ENCODE data around the gene TRMU.

The TRMU gene

DNA sequence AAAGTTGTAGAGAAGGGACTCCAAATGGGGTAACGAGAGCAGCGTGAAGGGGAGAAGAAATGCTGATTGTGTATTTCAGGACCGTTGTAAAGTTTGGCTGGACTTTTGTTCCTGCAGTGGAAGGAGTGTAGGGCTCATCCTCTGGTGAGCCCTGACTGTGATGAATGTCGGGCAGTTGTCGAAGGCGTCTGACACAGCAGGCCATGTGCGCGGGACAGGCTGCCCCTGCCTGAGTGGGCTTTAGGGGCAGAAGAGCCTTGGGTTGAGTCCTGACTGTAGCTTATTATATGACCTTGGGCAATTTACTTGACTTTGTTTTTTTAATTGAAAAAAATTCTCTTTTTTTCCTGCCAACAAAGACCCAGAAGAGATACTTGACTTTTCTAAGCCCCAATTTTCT lies 3.1 kb downstream of the TRMU start:
- no peak for DNase-seq

DNA sequence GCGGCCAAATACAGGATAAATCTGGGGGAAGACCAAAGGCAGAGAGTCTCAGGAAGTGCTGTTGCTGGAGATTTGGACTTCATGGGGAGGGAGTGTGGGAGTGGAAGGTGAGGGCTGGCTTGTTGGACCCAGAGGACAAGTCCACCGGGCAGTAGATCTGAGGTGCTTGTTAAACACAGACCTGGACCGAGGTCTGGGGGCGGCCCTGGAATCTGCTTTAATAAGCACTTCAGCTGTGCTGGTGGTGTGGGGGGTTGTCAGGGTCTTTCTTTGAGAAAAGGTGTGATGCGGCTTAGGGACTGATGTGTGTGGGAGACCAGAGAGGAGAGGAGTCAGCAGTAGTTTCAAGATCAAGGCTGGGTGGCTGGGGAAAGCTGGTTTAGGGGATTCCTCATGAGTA lies 4.4 kb downstream of the TRMU start:
- DNase-seq = no peak

- no peak for DNase-seq
Observed at GRCh38 chr22:46340676-46341075, 5.2 kb downstream of the TRMU start.

DNA sequence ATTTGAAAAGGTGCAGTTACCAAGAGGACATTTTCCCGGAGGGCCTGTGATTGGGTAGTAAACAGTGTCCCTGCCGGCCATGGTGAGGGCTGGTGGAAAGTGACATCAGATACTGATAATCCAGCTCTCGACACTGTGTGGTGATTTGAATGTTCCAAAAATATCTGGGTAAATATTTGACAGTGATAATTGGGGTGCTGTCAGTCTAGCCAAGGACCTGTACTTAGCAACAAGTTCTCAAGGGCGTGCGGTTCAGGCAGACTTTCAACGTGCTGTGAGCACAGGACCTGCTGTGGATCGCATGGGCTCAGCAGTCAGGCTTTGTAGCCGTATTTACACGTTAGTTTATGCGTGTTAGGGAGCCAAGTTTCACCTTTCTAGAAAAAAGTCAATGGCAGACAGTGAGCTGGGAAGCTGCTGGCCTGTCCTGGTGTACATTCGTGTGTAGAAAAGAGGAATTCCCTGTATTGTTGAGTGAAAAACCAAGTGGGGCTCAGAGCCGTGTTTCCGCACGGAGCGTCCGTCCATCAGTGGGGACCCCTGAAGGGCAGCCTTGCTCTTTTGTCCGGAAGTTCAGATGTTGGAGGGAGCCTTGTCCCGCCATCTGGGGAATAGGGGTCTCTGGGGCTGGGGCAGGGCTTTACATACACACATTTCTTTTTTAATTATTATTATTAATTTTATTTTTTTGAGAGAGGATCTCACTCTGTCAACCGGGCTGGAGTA lies 11.3 kb downstream of the TRMU start:
- no peak for DNase-seq

GRCh38 chr22:46347646-46348045 lies 12.1 kb downstream of the TRMU start:
- DNase-seq = no peak

DNA sequence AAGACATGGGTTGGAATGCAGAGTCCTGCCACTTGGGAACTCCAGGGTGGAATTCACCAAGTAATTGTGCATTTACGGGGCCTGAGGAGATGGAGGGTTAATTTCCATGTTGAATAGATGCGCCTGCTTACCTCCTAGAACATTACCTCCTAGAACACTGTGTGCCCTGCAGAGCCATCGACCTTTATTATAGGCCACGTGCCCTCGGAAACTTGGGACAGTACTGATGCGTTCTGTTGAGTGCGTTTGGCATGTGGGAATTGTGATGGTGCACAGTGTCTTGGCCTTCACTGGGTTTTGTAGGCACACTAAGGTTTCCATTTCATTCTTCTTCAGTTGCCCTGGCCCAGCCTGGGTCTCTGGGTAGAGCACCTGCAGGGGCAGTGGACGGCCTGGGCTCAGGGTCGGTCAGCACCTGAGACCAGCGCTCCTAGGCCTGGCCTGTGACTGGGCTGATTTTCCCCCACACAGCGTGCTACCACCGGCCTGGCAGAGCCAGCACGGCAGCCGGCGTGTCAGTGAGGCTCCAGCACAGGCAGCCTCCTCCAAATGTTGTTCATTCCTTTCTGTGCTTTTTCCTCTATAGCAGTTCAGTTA lies 12.7 kb downstream of the TRMU start:
- DNase-seq = no peak

GRCh38 chr22:46349238-46349637 lies 13.7 kb downstream of the TRMU start:
- DNase-seq = no peak

GRCh38 chr22:46349681-46350080 lies 14.2 kb downstream of the TRMU start:
- DNase-seq = no peak

DNA sequence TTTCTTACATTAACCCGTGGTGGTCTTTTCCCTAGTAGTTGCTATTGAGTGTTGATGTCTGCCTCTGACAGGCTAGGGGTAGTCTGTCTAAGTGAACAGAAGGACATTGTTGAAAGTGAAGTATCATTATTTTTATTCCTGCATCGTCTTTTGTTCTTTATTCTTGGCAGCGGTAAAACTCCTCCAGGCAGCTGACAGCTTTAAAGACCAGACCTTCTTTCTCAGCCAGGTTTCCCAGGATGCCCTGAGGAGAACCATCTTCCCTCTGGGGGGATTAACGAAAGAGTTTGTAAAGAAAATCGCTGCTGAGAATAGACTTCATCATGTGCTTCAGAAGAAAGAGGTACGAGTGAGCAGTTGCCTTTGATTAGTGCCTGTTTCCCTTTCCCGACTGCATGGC lies 14.6 kb downstream of the TRMU start:
- DNase-seq = no peak

DNA sequence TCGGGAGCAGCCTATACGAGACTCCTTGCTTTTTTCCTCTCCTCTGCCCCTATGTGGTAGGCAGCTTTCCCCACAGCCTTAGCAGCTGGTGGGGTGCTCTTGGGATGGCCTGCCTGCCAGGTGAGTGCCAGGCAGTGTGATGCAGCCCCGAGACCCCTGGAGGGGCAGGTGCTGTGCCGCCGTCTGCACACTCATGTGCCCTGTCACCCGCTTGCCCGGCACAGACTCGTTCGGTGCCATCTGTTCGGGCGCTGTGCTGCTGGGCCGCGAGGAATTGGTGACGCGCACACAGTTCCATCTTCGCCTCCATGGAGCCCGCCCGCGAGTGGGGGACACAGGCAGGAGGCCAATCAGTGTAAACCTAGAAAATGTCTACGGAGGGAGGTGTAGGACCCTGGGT lies 15.1 kb downstream of the TRMU start:
- DNase-seq = no peak

- no peak for DNase-seq
Observed at GRCh38 chr22:46351131-46351735, 15.7 kb downstream of the TRMU start.

DNA sequence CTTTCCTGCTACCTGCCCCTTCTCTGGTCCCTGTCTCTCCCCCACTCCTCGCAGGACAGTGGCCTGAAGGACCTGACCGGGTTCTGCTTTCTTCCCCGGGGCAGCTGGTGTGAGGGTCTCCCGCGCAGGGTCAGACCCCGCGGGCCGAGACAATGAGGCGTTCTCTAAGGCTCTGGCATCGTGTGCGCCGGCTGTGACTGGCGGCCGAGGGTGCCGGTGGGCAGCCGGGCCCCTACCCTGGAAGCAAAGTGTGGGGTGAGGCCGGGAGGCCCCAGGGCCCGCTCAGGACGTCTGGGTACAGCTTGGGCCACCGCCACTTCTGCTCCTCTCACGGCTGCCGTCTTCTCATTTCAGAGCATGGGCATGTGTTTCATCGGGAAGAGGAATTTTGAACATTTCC lies 16.3 kb downstream of the TRMU start:
- DNase-seq = no peak

- no peak for DNase-seq
Observed at GRCh38 chr22:46352276-46352675, 16.8 kb downstream of the TRMU start.

- DNase-seq = no peak
Observed at GRCh38 chr22:46352691-46353386, 17.3 kb downstream of the TRMU start.

GRCh38 chr22:46353483-46354105 lies 18.1 kb downstream of the TRMU start:
- no peak for DNase-seq

DNA sequence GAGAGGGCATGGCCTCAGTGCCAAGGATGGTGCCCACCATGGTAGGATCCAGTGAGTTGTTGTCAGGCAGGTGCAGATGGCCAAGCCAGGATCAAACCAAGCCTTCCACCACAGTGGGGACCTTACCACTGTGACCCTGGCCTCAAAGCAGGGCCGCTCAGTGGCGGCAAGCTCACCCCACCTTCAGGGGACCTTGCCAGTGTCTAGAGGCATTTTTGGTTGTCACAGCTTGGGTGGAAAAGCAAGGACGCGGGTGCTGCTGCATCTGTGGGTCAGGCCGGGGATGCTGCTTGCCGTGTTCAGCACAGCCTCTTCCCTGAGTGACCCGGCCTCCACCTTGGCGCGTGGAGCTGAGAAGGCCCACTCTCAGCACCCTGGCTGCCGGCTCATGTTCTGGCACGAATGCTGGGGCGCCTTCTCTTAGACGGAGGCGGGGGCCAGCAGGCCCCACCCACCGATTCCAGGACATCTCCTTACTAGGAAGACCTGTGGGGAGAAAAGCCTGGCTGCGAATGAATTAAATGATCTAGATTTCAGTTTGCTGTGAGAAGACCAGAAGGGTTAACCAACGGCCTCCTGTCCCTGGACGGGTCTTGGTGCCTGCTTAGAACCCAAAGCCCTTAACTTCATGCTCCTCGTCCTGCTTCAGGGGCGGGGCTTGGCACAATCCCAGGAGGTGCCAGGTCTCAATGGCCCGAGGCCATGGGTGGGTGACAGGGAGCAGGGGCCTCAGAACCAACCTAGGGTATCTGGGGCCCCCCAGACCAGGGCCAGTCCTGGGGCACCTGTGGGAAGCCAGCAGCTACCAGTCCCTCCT lies 18.9 kb downstream of the TRMU start:
- DNase-seq = no peak

DNA sequence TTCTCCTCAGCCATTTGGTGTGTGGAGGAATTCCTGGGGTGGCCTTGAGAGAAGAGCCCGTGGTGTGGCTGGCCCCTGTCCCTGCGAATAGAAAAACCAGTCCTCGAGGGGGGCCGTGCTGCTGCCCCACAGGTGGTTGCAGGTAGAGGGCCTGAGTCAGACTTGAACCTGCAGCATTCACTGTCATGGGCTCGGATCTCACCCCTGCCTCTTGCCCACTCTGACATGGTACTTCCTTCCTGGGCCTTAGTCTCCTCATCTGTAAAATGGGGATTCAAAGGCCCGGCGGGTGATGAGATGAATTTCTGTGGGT lies 19.4 kb downstream of the TRMU start:
- DNase-seq = no peak

DNA sequence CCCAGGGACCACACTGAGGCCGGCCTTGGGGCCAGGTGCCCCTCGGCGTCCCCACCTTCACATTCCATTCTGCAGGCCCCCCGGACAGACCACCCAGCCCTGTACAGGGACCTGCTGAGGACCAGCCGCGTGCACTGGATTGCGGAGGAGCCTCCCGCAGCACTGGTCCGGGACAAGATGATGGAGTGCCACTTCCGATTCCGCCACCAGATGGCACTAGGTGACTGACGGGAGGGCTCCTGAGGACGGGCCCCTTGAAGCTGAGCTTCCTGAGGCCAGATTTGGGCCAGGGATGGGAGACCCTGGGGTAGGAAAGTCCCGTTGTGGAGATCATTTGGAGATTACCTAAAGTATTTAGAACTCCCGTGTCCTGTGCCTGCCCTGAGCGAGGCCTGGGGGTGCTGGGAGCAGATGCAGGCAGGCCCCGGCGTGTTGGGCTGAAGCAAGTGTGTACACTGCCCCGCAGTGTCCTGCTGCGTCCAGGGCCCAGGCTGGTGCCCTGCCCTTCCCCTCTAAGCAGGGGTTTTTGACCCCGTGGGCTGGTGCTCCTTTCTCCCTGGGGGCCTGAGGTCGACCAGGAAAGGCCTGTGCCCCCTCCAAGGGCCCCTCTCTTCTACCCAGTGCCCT lies 20.0 kb downstream of the TRMU start:
- peak; percentile 87 for DNase-seq

DNA sequence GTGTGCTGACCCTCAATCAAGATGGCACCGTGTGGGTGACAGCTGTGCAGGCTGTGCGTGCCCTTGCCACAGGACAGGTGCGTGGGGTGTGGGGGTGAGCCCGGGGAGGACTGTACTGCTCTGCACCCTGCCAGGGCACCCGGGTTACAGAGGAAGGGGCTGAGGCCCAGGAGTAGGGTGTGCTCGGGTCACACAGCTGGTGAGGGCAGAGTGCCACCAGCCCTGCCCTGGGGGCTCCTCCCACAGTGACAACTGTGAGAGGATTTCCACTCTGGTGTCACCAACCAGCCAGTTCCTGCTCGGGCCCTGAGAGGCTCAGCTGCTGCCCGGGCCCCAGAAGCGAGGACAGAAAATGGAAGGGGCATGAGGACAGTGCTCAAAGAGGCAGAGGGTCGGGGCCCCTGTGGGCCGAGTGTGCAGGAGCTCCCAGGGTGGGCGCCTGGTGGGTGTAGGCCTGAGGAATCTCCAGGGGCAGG lies 20.5 kb downstream of the TRMU start:
- DNase-seq = no peak

DNA sequence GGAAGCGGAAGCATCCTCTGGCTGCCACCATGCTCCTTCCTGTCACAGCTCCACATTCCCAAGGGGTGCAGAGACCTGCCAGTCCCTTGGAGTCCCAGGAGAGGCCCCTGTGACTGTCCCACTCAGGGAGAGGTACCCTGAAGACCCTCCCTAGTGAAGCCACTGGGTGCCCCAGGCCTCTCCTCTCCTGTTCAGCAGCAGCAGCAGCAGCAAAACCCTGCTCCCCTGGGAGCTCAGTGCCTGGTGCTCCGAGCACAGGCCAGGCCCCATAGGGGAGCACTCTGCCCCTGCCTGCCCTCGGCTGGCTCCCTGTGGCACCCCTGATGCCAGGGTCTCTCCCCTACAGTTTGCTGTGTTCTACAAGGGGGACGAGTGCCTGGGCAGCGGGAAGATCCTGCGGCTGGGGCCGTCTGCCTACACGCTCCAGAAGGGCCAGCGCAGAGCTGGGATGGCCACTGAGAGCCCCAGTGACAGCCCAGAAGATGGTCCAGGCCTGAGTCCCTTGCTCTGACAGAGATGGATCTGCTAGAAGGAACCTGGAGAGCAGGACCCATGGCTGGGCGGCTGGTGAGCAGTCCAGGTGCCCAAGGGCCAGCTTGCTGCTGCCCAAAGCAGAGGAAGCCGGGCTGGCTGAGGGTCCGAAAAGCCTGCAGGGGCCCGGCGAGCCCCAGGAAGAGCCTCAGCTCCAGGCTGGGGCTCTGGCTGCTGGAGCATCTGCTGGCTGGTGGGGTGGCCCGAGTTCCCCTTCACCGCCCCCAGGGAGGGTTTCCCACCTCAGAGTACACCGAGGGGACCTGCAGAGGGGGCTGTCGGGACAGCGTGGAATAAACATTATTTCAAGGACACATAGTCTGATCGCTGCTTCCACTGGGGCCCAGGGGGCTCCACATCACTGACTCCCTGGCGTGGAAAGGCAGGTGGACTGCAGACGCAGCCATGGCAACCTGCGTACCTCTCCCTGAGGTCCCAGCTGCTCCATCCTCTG lies 21.3 kb downstream of the TRMU start:
- DNase-seq = no peak
